GM12891 (cell line): ENCODE measurements around the gene SLC5A5.

Source experiments
- PAX5 ChIP-seq: IDR thresholded peaks from 2 replicates; pipeline ENCODE4 v1.6.1; 2011; ENCODE audit warnings: low read length, moderate library complexity, mild to moderate bottlenecking; ENCODE audit not compliant: insufficient read depth, severe bottlenecking
- POLR2A ChIP-seq: IDR thresholded peaks from 2 replicates; pipeline ENCODE4 v1.6.1; 2011; ENCODE audit warnings: low read depth, low read length, control low read depth
- POLR2AphosphoS5 ChIP-seq: IDR thresholded peaks from 2 replicates; pipeline ENCODE4 v1.6.1; 2011; ENCODE audit warnings: low read depth, low read length, control low read depth
- SPI1 ChIP-seq: IDR thresholded peaks from 2 replicates; pipeline ENCODE4 v1.6.1; 2011; ENCODE audit warnings: low read depth, low read length, control low read depth
- TAF1 ChIP-seq: IDR thresholded peaks from 2 replicates; pipeline ENCODE4 v1.6.1; 2011; ENCODE audit warnings: low read depth, low read length, control low read depth

- TF ChIP-seq POLR2A (no peak), POLR2AphosphoS5 (no peak), TAF1 (no peak), SPI1 (no peak), PAX5 (no peak)
Observed at GRCh38 chr19:17846146-17846545, 25.6 kb upstream of the SLC5A5 start.
